BLaER1 treated with 17β-estradiol and CSF1 and Interleukin-3, amounts not matched to agents 10 nM and 100 nM (cell line): Measurements from ENCODE around the gene ARHGAP26.
A peak's percentile ranks its signal among the peaks of the same experiment; 100 is the strongest.

ENCODE experiments used
- H3K27ac ChIP-seq, 11 experiments: shearing (Covaris generic); formaldehyde crosslinking; 2 replicates each; pipeline ENCODE4 v1.8.1; 2022
- H3K27me3 ChIP-seq, 11 experiments: shearing (Covaris generic); formaldehyde crosslinking; 2 replicates each; pipeline ENCODE4 v1.8.1; 2022
- H3K36me3 ChIP-seq, 11 experiments: shearing (Covaris generic); formaldehyde crosslinking; 2 replicates each; pipeline ENCODE4 v1.8.1; 2022
- H3K4me1 ChIP-seq, 10 experiments: shearing (Covaris generic); formaldehyde crosslinking; 2 replicates each; pipeline ENCODE4 v1.8.1; 2022
- H3K4me2 ChIP-seq, 11 experiments: shearing (Covaris generic); formaldehyde crosslinking; 2 replicates each; pipeline ENCODE4 v1.8.1; 2022
- H3K4me3 ChIP-seq, 10 experiments: shearing (Covaris generic); formaldehyde crosslinking; 2 replicates each; pipeline ENCODE4 v1.8.1; 2022
- H3K9ac ChIP-seq, 11 experiments: shearing (Covaris generic); formaldehyde crosslinking; 2 replicates each; pipeline ENCODE4 v1.8.1; 2022
- H3K9me3 ChIP-seq, 11 experiments: shearing (Covaris generic); formaldehyde crosslinking; replicated peaks in 1 of 11; 2 replicates each; pipeline ENCODE4 v1.8.1; 2022
- H4K20me1 ChIP-seq, 11 experiments: shearing (Covaris generic); formaldehyde crosslinking; 2 replicates each; pipeline ENCODE4 v1.8.1; 2022
- Cebpa-rat ChIP-seq, 11 experiments: shearing (Covaris generic); IDR thresholded peaks; 2 replicates each; pipeline ENCODE4 v1.8.1; 2022

The ARHGAP26 gene, protein sequence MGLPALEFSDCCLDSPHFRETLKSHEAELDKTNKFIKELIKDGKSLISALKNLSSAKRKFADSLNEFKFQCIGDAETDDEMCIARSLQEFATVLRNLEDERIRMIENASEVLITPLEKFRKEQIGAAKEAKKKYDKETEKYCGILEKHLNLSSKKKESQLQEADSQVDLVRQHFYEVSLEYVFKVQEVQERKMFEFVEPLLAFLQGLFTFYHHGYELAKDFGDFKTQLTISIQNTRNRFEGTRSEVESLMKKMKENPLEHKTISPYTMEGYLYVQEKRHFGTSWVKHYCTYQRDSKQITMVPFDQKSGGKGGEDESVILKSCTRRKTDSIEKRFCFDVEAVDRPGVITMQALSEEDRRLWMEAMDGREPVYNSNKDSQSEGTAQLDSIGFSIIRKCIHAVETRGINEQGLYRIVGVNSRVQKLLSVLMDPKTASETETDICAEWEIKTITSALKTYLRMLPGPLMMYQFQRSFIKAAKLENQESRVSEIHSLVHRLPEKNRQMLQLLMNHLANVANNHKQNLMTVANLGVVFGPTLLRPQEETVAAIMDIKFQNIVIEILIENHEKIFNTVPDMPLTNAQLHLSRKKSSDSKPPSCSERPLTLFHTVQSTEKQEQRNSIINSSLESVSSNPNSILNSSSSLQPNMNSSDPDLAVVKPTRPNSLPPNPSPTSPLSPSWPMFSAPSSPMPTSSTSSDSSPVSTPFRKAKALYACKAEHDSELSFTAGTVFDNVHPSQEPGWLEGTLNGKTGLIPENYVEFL

DNA sequence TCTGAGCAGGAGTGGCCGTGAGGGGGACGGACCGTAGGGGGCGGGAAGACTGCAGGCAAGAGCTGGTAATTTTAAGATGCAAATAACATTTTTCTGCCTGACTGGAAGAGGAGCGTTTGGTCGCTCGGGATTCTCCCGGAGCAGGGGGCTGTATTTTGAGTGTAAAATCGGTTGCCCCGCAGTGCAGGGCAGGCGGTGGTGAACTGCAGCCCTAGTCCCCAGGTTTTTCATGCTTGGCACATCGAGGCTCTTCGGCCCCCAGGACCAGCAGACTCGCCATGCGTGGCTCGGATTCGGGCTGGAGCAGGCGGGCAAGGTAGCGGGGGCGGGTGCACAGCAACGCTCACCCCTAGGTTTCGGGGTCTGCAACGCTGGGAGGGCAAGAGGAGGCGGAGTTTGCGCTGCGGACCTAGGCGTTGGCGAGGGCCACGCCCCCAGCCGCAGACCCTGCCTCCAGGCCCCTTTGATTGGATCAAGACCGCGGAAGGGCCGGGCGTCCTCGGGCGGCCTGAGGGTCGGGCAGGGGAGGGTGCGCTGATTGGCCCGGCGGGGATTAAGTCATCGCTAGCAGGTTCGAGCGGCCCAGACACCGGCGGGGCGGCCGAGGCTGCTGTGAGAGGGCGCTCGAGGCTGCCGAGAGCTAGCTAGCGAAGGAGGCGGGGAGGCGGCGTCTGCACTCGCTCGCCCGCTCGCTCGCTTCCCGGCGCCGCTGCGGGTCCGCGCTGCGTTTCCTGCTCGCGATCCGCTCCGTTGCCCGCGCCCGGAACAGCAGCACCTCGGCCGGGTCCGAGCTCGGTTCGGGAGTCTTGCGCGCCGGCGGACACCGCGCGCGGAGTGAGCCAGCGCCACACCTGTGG is at the start of gene ARHGAP26:
ARHGAP26 (plus strand) TSS at position 585 of the 857 bp plus-strand sequence. CDS start 385 bp downstream, outside the sequence.
- peak within 1 kb of the TSS; percentile 84 to 95 (median 88) for H3K27ac ChIP-seq
- peak within 1 kb of the TSS; percentile 88 to 96 (median 92) for H3K9ac ChIP-seq
- peaks cover 0 to 10% (median 0%) of the 10 kb centered on the region in 11 experiments; a peak in 2 of 22 replicates for H3K36me3 ChIP-seq
- no peaks in the 10 kb centered on the region for H3K9me3 ChIP-seq
- peak within 1 kb of the TSS; percentile 82 to 99 (median 94) for H3K4me2 ChIP-seq
- no peak for TF ChIP-seq Cebpa-rat (IDR thresholded peaks at IDR 0.05)
- H3K4me3 ChIP-seq: peak within 1 kb of the TSS; percentile 81 to 97 (median 91)
- peaks cover 21 to 47% (median 26%) of the 10 kb centered on the region in 10 experiments for H3K4me1 ChIP-seq
- peaks cover 26 to 46% (median 36%) of the 10 kb centered on the region in 11 experiments for H4K20me1 ChIP-seq
- H3K27me3 ChIP-seq: no peaks in the 10 kb centered on the region; a peak in 1 of 22 replicates

DNA sequence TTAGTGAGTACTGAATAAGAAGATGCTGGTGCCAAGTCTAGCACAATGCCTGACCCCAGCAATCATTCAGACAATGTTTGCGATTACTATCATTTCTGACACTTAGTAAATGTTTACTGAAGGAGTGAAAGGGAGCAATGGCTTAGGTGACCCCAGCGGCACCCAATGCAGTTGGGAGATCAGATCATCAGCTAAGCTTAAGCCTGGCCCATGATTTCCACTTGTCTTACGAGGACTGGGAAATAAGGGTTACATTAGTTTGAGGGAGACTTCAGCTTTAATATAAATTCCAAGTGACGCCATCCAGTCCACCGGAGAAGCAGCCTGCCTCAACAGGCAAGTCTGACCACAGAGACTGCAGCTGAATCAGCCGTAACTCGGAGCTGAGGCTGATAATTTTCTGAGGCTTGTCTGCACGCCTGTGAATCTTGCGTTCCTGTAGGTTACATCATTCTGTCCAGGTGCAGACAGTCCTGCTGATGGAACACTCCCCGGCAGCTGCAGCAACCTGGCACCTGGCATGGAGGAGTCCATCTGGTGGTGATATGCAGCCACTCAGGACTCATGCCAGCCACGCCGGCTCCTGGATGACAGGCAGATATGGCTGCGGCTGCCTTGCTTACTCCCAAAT is 49.4 kb upstream of the ARHGAP26 start:
- TF ChIP-seq Cebpa-rat (IDR thresholded peaks at IDR 0.05): no peak
- H3K9ac ChIP-seq: no peak overlapping the region
- no peak overlapping the region for H3K27ac ChIP-seq
- peaks cover 0 to 11% (median 0%) of the 10 kb centered on the region in 11 experiments; a peak in 6 of 22 replicates for H3K9me3 ChIP-seq
- peaks cover 9 to 30% (median 22%) of the 10 kb centered on the region in 10 experiments; a peak in 19 of 20 replicates for H3K4me1 ChIP-seq
- H3K27me3 ChIP-seq: no peaks in the 10 kb centered on the region
- H3K4me3 ChIP-seq: no peak overlapping the region
- no peaks in the 10 kb centered on the region for H3K36me3 ChIP-seq
- H3K4me2 ChIP-seq: no peak overlapping the region
- no peaks in the 10 kb centered on the region for H4K20me1 ChIP-seq

DNA sequence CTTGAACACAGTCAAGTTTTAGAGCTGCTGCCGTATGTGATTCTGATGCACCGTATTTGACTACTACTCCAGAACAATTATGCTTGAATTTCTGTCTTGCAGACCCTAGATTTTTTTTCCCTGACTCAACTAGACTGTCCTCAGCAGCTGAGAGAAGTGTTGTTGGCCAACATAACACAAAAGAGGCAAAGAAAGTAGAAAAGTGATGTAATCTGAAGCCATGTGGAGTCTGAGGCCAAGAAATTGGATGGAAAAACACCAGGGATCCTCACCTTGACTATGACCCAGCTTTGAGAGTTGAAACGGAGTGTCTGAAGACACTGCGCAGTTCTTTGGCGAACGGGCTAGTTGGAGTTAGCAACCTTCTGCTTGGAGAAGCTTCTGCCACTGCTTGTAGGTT is 48.0 kb upstream of the ARHGAP26 start:
- no peaks in the 10 kb centered on the region for H4K20me1 ChIP-seq
- TF ChIP-seq Cebpa-rat (IDR thresholded peaks at IDR 0.05): no peak
- H3K36me3 ChIP-seq: no peaks in the 10 kb centered on the region
- no peak overlapping the region for H3K4me2 ChIP-seq
- no peak overlapping the region for H3K9ac ChIP-seq
- peaks cover 0 to 11% (median 0%) of the 10 kb centered on the region in 11 experiments; a peak in 6 of 22 replicates for H3K9me3 ChIP-seq
- no peaks in the 10 kb centered on the region for H3K27me3 ChIP-seq
- no peak overlapping the region for H3K4me3 ChIP-seq
- H3K27ac ChIP-seq: no peak overlapping the region
- peaks cover 9 to 40% (median 33%) of the 10 kb centered on the region in 10 experiments; a peak in 19 of 20 replicates for H3K4me1 ChIP-seq

DNA sequence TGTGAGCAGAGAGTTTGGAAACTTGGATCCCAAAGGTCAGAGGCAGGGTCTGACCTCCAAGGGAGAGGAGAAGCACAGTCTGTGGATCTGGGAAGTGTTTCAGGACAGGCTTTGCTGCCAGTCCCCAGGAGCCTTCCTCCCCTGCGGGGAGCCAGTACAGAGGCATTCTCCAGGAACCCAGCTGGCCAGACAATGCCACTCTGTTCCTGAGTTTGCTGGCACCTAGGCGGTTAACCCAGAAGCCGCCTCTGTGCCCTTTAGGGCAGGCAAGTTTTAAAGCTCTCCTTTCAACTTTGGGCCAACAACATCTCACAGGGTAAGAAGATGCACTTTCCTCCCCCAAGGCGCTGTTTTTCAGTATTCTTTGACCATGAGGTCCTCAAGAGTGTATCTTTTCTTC is 47.3 kb upstream of the ARHGAP26 start:
- no peak overlapping the region for H3K4me2 ChIP-seq
- no peaks in the 10 kb centered on the region for H3K27me3 ChIP-seq
- peak overlapping the region in 2 of 11 experiments; percentile 7 to 15; a peak in 4 of 22 replicates for H3K27ac ChIP-seq
- no peak overlapping the region for H3K4me3 ChIP-seq
- no peak for TF ChIP-seq Cebpa-rat (IDR thresholded peaks at IDR 0.05)
- H3K4me1 ChIP-seq: peaks cover 9 to 44% (median 37%) of the 10 kb centered on the region in 10 experiments; a peak in 19 of 20 replicates
- H3K9ac ChIP-seq: no peak overlapping the region
- no peaks in the 10 kb centered on the region for H4K20me1 ChIP-seq
- H3K9me3 ChIP-seq: peaks cover 0 to 11% (median 0%) of the 10 kb centered on the region in 11 experiments; a peak in 6 of 22 replicates
- no peaks in the 10 kb centered on the region for H3K36me3 ChIP-seq

DNA sequence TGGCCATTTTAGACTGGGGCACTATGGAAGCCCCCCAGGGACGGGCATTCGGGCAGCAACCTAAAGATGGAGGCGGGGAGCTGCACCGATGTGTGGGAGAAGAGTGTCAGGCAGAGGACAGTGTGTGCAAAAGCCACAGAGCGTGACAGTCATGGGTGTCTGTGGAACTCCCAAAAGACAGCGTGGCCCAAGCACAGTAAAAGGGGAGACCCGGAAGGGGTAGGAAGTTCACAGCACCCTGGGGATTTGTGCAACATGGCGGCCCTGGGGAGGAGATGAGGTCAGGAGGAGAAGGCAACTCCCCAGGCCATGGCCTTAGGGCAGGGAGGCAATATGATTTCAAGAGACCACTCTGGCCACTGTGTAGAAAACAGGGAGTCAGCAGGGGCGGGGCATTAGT is 45.4 kb upstream of the ARHGAP26 start:
- Histone ChIP-seq H3K9me3 (peaks cover 0 to 11% (median 0%) of the 10 kb centered on the region in 11 experiments; a peak in 6 of 22 replicates), H3K9ac (no peak overlapping the region), H3K27ac (peak overlapping the region; percentile 19 to 79 (median 61); a peak in 17 of 22 replicates), H3K27me3 (no peaks in the 10 kb centered on the region), H3K4me2 (peak overlapping the region; percentile 44 to 85 (median 62)), H3K36me3 (no peaks in the 10 kb centered on the region), H4K20me1 (no peaks in the 10 kb centered on the region), H3K4me1 (peaks cover 9 to 53% (median 41%) of the 10 kb centered on the region in 10 experiments; a peak in 19 of 20 replicates), H3K4me3 (no peak overlapping the region)
- no peak for TF ChIP-seq Cebpa-rat (IDR thresholded peaks at IDR 0.05)

DNA sequence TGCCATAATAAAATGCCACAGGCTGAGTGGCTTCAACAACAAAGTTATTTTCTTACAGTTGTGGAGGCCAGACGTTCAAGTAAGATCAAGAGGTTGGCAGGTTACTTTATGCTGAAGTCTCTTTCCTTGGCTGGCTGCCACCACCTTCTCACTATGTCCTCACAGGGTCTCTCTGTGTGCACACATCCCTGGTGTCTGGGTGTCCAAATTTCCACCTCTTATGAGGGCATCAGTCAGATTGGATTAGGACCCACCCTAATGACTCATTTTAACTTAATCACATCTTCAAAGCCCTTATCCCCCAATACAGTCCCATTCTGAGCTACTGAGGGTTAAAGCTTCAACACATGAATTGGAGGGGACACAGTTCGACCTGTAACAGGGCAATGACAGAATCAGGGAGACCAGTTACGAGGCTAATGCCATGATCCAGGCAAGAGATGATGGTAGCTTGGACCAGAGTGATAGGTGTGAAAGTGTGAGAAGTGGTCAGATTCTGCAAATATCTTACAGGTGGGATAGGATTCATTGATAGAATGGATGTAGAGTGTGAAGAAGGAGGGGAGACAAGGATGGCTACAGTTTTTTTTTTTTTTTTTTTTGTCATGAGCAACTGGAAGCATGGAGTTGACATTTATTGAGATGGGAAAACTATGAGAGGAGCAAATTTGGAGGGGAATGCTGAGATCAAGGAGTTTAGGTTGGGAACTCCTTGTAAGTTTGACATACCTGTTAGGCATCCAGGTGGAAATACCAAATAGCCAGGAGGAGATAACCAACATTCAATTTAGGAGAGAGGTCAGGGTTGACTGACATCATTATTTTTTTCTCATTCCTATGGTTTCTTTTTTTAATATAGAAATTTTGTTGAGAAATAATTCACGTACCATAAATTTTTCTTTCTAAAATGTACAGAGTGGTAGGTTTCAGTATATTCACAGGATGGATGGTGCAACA is 44.7 kb upstream of the ARHGAP26 start:
- Histone ChIP-seq H3K4me3 (peak overlapping the region in 1 of 10 experiments; percentile 21; a peak in 1 of 20 replicates), H3K9ac (peak overlapping the region in 4 of 11 experiments; percentile 13 to 57 (median 50); a peak in 5 of 22 replicates), H3K27me3 (no peaks in the 10 kb centered on the region), H3K36me3 (no peaks in the 10 kb centered on the region), H3K4me2 (peak overlapping the region; percentile 44 to 85 (median 62)), H3K4me1 (peaks cover 9 to 53% (median 41%) of the 10 kb centered on the region in 10 experiments; a peak in 19 of 20 replicates), H3K9me3 (peaks cover 0 to 11% (median 0%) of the 10 kb centered on the region in 11 experiments; a peak in 6 of 22 replicates), H3K27ac (peak overlapping the region; percentile 31 to 79 (median 67); a peak in 20 of 22 replicates), H4K20me1 (no peaks in the 10 kb centered on the region)
- TF ChIP-seq Cebpa-rat (IDR thresholded peaks at IDR 0.05): peak in 1 of 11 experiments; percentile 18; a peak in 1 of 22 replicates

DNA sequence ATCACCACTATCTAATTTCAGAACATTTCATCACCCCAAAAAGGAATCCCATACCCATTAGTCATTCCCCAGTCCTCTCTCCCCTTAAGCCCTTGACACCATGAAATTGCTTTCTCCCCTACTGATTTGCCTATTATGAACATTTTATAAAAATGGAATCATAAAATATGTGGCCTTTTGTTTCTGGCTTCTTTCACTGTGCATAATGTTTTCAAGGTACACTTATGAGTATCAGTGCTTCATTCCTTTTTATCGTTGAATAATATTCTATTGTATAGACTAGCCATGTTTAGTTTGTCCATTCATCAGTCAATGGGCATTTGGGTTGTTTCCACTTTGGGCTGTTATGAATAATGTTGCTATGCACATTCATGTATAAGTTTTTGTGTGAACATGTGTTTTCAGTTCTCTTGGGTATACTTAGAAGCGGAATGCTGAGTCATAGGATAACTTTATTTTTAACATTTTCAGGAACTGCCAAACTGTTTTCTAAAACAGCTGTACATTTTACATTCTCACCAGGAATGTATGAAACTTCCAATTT is 43.9 kb upstream of the ARHGAP26 start:
- TF ChIP-seq Cebpa-rat (IDR thresholded peaks at IDR 0.05): peak in 1 of 11 experiments; percentile 47; a peak in 1 of 22 replicates
- Histone ChIP-seq H4K20me1 (no peaks in the 10 kb centered on the region), H3K4me1 (peaks cover 9 to 53% (median 41%) of the 10 kb centered on the region in 10 experiments; a peak in 19 of 20 replicates), H3K36me3 (no peaks in the 10 kb centered on the region), H3K9me3 (peaks cover 0 to 11% (median 0%) of the 10 kb centered on the region in 11 experiments; a peak in 6 of 22 replicates), H3K4me2 (peak overlapping the region in 10 of 11 experiments; percentile 1 to 85 (median 62); a peak in 19 of 22 replicates), H3K27ac (peak overlapping the region; percentile 36 to 79 (median 67); a peak in 19 of 22 replicates), H3K4me3 (peak overlapping the region in 1 of 10 experiments; percentile 21; a peak in 1 of 20 replicates), H3K27me3 (no peaks in the 10 kb centered on the region), H3K9ac (peak overlapping the region in 7 of 11 experiments; percentile 4 to 57 (median 45); a peak in 9 of 22 replicates)
